Esophagus (tissue), 2 donors: Measurements from ENCODE around the gene LTF. TPM values are rescaled to one million over a fixed set of nuclear protein-coding genes. Genes with fewer than 3 reads are reported as not detected.

ENCODE experiments used
- H3K27ac ChIP-seq, 2 donors: one replicate each; pipeline ENCODE4 v1.5.1; 2013; ENCODE audit warnings: low read depth in 2 of 2, mild to moderate bottlenecking in 2 of 2, inconsistent platforms in 1 of 2, low read length in 1 of 2, moderate library complexity in 1 of 2
- H3K27me3 ChIP-seq, 2 donors: one replicate each; pipeline ENCODE4 v1.6.1; 2013; ENCODE audit warnings: low read length in 2 of 2, control low read depth in 1 of 2, mild to moderate bottlenecking in 1 of 2; ENCODE audit not compliant: insufficient read depth in 2 of 2, control insufficient read depth in 1 of 2
- H3K36me3 ChIP-seq, 2 donors: one replicate each; pipeline ENCODE4 v1.6.1; 2013; ENCODE audit warnings: low read length in 1 of 2; ENCODE audit not compliant: control insufficient read depth in 2 of 2, insufficient read depth in 2 of 2
- H3K4me1 ChIP-seq, 2 donors: one replicate each; pipeline ENCODE4 v1.6.1; 2013; ENCODE audit warnings: low read length in 1 of 2; ENCODE audit not compliant: control insufficient read depth in 2 of 2, insufficient read depth in 2 of 2
- H3K4me3 ChIP-seq, 2 donors: one replicate each; pipeline ENCODE4 v1.5.1; 2013; ENCODE audit warnings: low read length in 2 of 2, mild to moderate bottlenecking in 2 of 2, low read depth in 1 of 2, moderate library complexity in 1 of 2
- H3K9me3 ChIP-seq, 2 donors: one replicate each; pipeline ENCODE4 v1.6.1; 2013; ENCODE audit warnings: mild to moderate bottlenecking in 2 of 2, low read depth in 1 of 2, low read length in 1 of 2, moderate library complexity in 1 of 2; ENCODE audit not compliant: control insufficient read depth in 2 of 2, insufficient read depth in 1 of 2
- WGBS, 2 donors: extraction: QIAGEN DNeasy Blood & Tissue Kit; methylation state at CpG; one replicate each; pipeline ENCODE4 v1.1.7; 2013; 5-methylcytosine and 5-hydroxymethylcytosine counted together
- polyA plus RNA-seq, 2 donors: library from polyadenylated mRNA; stranded (reverse); fragments of 200-250 nt; gene quantifications; one replicate each; pipeline ENCODE4 v1.2.3, GENCODE V29; 2013
- donor health status: healthy with polysubstance abuse.
- donor health status: Bipolar disorder and iron deficiency.

Gene LTF
- polyA plus RNA-seq, 2 donors, result 0.98 to 2.3 TPM

DNA sequence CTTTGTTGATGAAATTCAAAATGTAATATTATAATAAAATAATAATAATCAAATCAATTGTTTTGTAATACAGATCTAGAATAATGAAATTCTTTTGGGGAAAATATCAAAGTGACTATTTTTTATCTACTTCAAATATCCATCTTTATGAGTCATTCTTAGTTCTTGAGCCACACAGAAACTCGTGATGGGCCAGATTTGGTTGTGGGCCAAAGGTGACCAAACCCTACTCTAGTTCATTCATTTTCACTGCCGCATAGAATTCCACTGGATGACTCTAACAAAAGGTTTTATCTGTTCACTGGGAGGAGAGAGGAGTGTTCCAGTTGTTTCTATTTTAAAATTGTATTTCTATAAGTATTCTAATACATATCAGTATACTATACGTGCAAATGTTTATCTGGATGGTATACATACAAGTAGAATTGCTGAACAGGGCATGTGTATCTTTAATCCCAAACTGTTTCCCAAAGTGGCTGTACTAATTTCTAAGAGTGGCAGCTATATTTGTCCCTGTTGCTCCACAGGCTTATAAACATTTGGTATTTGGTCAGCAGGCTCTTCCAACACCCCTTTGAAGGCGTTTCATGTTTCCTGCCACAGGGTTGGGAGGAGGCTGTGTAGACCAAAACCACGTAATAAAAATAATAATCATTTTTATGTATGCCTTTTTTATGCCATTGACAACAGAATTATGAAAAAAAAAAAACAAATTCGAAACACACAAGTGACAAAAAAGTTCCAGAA, 25.8 kb upstream of the LTF start:
- 69 to 74% methylated on average over 6 of the region's 6 CpGs for whole genome bisulfite sequencing, 2 donors
- Histone ChIP-seq H3K27me3 (no peaks in the 10 kb centered on the region), H3K36me3 (no peaks in the 10 kb centered on the region), H3K4me1 (peaks cover 0 to 4% of the 10 kb centered on the region in 2 donors), H3K4me3 (no peak overlapping the region), H3K27ac (no peak overlapping the region), H3K9me3 (no peaks in the 10 kb centered on the region)

GRCh38 chr3:46489875-46490274, 25.2 kb upstream of the LTF start:
- WGBS, 2 donors, result 64 to 76% methylated on average over 1 of the region's 1 CpG
- peaks cover 0 to 4% of the 10 kb centered on the region in 2 donors for H3K4me1 ChIP-seq
- no peaks in the 10 kb centered on the region for H3K36me3 ChIP-seq
- H3K4me3 ChIP-seq, result no peak overlapping the region
- no peaks in the 10 kb centered on the region for H3K9me3 ChIP-seq
- H3K27me3 ChIP-seq, result no peaks in the 10 kb centered on the region
- no peak overlapping the region for H3K27ac ChIP-seq

- H3K36me3 ChIP-seq, result no peaks in the 10 kb centered on the region
- 82 to 88% methylated on average over 4 of the region's 4 CpGs for WGBS, 2 donors
- H3K4me1 ChIP-seq, result peaks cover 0 to 4% of the 10 kb centered on the region in 2 donors
- no peak overlapping the region for H3K4me3 ChIP-seq
- no peak overlapping the region for H3K27ac ChIP-seq
- H3K27me3 ChIP-seq, result no peaks in the 10 kb centered on the region
- no peaks in the 10 kb centered on the region for H3K9me3 ChIP-seq
Observed at GRCh38 chr3:46489381-46489780, 24.7 kb upstream of the LTF start.

DNA sequence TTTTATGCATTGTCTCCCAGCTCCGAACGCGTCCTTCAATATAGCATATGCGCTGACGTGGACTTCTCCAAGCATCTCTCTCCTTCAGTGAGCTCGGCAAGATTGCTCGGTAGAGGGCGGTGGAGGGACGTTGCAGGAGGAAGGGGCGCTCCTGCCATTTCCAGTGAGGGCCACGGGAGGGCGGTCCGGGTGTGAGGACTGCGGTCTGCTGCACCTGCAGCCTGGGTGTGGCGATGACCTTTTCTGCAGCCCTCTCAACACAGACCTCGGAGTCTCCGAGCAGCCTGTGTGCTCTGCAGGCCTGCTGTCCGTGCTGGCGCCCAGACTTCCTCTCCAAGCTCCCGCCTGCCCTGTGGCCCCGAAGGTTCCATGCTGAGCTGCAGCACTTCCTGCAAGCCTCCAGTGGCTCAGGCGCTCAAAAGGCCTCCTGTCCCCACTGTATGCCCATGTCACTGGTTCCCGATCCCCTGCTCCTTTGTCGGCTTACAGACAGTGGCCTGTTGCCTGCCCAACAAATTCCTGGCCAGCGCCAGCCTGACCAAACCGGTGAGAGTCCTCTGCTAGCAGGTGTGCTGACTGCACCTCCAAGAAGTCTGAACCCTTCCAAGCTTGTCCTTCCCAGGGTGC, 24.1 kb upstream of the LTF start:
- Histone ChIP-seq H3K4me1 (peaks cover 0 to 4% of the 10 kb centered on the region in 2 donors), H3K27ac (no peak overlapping the region), H3K4me3 (no peak overlapping the region), H3K9me3 (no peaks in the 10 kb centered on the region), H3K36me3 (no peaks in the 10 kb centered on the region), H3K27me3 (no peaks in the 10 kb centered on the region)
- 10 to 13% methylated on average over 25 to 26 of the region's 26 CpGs for WGBS, 2 donors

DNA sequence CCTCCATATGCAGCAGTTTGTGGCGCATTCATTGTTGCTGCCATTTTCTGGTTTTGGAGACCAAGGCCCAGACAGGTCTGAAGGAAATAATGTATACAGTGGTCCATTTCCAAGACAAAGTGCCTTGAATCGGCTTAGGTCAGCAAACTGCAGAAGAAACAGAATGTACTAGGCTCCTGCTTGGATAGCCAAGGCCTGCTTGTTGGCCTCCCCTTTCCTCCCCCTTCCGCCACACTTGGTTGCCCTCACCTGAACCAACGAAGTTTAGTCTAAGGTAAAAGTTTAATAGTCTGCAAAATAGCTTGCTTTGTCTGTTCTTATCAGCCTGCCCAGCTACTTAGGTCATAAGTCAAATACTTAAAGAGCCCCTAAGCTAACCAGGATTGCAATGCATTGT, 21.1 kb upstream of the LTF start:
- H3K27ac ChIP-seq, result no peak overlapping the region
- no peaks in the 10 kb centered on the region for H3K36me3 ChIP-seq
- no peak overlapping the region for H3K4me3 ChIP-seq
- peaks cover 0 to 4% of the 10 kb centered on the region in 2 donors for H3K4me1 ChIP-seq
- WGBS, 2 donors, result 80 to 89% methylated on average over 4 of the region's 4 CpGs
- H3K9me3 ChIP-seq, result no peaks in the 10 kb centered on the region
- H3K27me3 ChIP-seq, result no peaks in the 10 kb centered on the region

DNA sequence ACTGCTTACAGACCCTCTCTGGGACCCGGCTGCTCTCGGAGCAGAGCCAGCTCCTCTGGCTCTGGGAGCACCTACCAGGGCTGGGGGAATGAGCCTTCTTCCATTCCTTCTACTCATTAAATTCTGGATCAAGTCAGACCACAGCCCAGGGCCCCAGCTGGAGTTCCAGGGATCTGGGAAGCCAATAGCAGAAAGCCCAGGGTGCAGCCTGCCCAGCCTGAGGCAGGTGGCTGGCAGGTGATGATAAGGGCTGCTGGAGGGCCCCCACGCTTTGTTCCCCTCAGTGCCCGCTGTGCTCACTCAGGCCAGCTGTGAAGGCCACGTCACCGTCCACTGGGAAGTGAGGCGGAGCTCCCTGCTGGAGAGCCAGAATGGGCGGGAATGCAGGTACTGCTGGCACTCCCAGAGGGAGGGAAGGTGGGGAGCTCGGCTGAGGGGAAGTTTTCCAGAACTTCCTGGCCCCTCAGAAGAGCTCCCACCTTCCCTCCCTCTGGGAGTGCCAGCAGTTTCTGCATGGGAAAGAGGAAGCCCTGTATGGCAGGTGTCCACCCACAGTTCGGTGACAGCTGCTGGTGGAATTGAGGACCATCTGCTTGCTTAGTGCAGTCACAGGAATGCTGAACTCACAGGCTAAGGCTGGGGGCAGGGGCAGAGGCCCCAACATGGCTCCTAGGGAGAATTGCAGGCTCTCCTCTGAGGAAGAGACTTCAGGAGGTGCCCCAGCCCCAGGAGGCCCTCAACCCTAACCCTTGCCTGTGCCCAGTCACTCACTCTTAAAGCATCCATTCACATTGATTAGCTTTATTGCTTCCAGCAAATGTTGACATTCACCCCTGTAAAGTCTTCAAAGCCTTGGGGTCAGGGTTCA, 20.4 kb upstream of the LTF start:
- 58 to 66% methylated on average over 10 of the region's 10 CpGs for WGBS, 2 donors
- H3K9me3 ChIP-seq, result no peaks in the 10 kb centered on the region
- no peaks in the 10 kb centered on the region for H3K36me3 ChIP-seq
- peaks cover 0 to 4% of the 10 kb centered on the region in 2 donors for H3K4me1 ChIP-seq
- no peaks in the 10 kb centered on the region for H3K27me3 ChIP-seq
- no peak overlapping the region for H3K27ac ChIP-seq
- no peak overlapping the region for H3K4me3 ChIP-seq

GRCh38 chr3:46484388-46484787, 19.7 kb upstream of the LTF start:
- Histone ChIP-seq H3K4me1 (peaks cover 0 to 4% of the 10 kb centered on the region in 2 donors), H3K36me3 (no peaks in the 10 kb centered on the region), H3K27me3 (no peaks in the 10 kb centered on the region), H3K4me3 (no peak overlapping the region), H3K27ac (no peak overlapping the region), H3K9me3 (no peaks in the 10 kb centered on the region)
- WGBS, 2 donors, result 83 to 94% methylated on average over 1 of the region's 1 CpG

DNA sequence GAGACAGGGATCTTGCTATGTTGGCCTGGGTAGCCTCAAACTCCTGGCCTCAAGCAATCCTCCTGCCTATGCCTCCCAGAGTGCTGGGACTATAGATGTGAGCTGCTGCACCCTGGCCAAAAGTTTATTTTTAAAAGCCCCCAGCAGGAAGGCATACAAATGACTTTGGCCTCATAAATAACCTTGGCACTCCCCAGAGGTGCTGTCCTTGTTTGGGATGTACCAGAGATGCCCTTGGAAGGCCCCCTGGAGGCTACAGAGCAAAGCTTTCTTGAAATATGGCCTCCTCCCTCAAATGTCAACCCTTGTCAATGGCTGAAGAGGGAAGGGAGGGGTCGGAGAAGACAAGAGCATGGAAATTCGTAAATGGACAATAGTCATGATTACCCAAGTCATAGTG, 19.1 kb upstream of the LTF start:
- WGBS, 2 donors, result 94 to 95% methylated on average over 2 of the region's 2 CpGs
- Histone ChIP-seq H3K4me3 (no peak overlapping the region), H3K4me1 (peaks cover 0 to under 1% of the 10 kb centered on the region in 2 donors), H3K27ac (no peak overlapping the region), H3K27me3 (no peaks in the 10 kb centered on the region), H3K36me3 (no peaks in the 10 kb centered on the region), H3K9me3 (no peaks in the 10 kb centered on the region)

GRCh38 chr3:46482632-46483350, 18.1 kb upstream of the LTF start:
- Histone ChIP-seq H3K27ac (no peak overlapping the region), H3K36me3 (no peaks in the 10 kb centered on the region), H3K4me1 (no peaks in the 10 kb centered on the region), H3K9me3 (no peaks in the 10 kb centered on the region), H3K27me3 (no peaks in the 10 kb centered on the region), H3K4me3 (no peak overlapping the region)
- whole genome bisulfite sequencing, 2 donors, result 52 to 56% methylated on average over 1 of the region's 1 CpG
